Measurements from ENCODE around the gene MAPKAPK5.

The MAPKAPK5 gene, protein sequence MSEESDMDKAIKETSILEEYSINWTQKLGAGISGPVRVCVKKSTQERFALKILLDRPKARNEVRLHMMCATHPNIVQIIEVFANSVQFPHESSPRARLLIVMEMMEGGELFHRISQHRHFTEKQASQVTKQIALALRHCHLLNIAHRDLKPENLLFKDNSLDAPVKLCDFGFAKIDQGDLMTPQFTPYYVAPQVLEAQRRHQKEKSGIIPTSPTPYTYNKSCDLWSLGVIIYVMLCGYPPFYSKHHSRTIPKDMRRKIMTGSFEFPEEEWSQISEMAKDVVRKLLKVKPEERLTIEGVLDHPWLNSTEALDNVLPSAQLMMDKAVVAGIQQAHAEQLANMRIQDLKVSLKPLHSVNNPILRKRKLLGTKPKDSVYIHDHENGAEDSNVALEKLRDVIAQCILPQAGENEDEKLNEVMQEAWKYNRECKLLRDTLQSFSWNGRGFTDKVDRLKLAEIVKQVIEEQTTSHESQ

DNA sequence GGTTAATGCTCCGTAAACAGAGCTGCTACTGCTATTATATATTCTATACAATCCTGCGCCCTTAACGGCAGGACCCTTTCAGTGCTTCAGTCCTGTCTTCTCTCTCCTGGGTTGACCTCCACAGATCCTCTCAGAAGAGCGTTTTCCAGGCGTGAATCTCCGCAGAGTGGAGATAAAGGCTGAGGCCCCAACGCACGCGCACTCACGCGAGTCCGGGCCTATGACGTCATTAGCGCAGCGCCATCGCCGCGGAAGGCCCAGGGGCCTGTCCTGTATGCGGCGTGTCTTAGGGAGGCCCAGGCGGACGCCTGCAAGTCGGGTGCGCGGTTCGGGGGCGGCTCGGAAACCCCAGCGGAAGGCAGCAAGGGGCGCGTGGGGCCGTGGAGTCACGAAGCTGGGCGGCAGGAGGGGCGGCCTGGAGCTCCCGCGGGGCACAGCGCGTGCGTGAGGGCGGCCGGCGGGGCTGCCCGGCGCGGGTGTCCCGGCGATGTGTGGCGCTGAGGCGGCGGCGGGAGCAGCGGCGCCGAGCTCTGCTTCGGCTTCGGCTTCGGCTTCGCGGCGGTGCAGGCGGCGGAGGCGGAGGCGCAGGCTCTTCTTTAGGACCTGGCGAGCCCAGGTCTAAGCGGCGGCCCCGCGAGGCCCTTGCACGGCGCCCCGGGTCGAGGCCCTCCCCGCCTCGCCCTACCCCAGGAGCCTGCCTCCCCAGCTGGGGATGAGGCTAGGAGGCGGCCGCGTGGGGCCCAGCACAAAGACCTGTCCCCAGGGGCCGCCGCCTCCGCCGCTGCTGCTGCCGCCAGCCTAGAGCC lies at the start of gene MAPKAPK5:
TSS of gene MAPKAPK5 (plus strand) at position 479 of the 806 bp plus-strand sequence. CDS start 506 bp downstream, outside the sequence.
- TF ChIP-seq, protein P1, sequence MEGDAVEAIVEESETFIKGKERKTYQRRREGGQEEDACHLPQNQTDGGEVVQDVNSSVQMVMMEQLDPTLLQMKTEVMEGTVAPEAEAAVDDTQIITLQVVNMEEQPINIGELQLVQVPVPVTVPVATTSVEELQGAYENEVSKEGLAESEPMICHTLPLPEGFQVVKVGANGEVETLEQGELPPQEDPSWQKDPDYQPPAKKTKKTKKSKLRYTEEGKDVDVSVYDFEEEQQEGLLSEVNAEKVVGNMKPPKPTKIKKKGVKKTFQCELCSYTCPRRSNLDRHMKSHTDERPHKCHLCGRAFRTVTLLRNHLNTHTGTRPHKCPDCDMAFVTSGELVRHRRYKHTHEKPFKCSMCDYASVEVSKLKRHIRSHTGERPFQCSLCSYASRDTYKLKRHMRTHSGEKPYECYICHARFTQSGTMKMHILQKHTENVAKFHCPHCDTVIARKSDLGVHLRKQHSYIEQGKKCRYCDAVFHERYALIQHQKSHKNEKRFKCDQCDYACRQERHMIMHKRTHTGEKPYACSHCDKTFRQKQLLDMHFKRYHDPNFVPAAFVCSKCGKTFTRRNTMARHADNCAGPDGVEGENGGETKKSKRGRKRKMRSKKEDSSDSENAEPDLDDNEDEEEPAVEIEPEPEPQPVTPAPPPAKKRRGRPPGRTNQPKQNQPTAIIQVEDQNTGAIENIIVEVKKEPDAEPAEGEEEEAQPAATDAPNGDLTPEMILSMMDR (IDR thresholded peaks at IDR 0.05; ENCODE audit: low read depth, low read length, missing control alignments), result no peak
- H3K4me3 ChIP-seq (ENCODE audit: low read depth, low read length), result peak within 1 kb of the TSS; percentile 92
- DNase-seq (ENCODE audit: low read depth), result peak; percentile 85

GRCh38 chr12:111792856-111793235 lies 49.2 kb upstream of the MAPKAPK5 start:
- H3K4me3 ChIP-seq (ENCODE audit: low read depth, low read length), result no peak overlapping the region
- TF ChIP-seq, protein P1 (IDR thresholded peaks at IDR 0.05; ENCODE audit: low read depth, low read length, missing control alignments), result no peak
- no peak for DNase-seq (ENCODE audit: low read depth)

DNA sequence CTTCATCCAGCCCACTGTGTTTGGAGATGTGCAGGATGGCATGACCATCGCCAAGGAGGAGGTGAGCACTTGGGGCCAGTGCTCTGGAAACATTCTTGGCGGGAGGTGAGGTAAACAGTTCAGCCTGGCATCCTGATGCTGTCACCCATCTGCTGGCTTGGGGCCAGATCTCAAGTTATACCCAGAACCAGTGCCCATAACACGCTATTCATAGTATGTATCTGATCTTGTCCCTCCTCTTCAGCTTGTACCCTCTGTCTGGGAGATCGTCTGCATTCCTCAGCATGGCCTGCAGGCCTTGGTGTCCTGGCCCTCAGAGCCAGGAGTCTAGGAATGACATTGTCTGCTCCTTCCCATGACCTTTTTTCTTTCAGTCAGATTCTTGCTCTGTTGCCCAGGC lies 43.8 kb upstream of the MAPKAPK5 start:
- H3K4me3 ChIP-seq (ENCODE audit: low read depth, low read length), result no peak overlapping the region
- TF ChIP-seq, protein P1 (IDR thresholded peaks at IDR 0.05; ENCODE audit: low read depth, low read length, missing control alignments), result no peak
- no peak for DNase-seq (ENCODE audit: low read depth)

- H3K4me3 ChIP-seq (ENCODE audit: low read depth, low read length), result no peak overlapping the region
- TF ChIP-seq, protein P1 (IDR thresholded peaks at IDR 0.05; ENCODE audit: low read depth, low read length, missing control alignments), result no peak
- DNase-seq (ENCODE audit: low read depth), result no peak
These were observed 42.3 kb upstream of the MAPKAPK5 start for GRCh38 chr12:111799758-111800157.

- DNase-seq (ENCODE audit: low read depth), result no peak
- H3K4me3 ChIP-seq (ENCODE audit: low read depth, low read length), result no peak overlapping the region
- TF ChIP-seq, protein P1 (IDR thresholded peaks at IDR 0.05; ENCODE audit: low read depth, low read length, missing control alignments), result no peak
These were observed 38.9 kb upstream of the MAPKAPK5 start for GRCh38 chr12:111803038-111803626.

DNA sequence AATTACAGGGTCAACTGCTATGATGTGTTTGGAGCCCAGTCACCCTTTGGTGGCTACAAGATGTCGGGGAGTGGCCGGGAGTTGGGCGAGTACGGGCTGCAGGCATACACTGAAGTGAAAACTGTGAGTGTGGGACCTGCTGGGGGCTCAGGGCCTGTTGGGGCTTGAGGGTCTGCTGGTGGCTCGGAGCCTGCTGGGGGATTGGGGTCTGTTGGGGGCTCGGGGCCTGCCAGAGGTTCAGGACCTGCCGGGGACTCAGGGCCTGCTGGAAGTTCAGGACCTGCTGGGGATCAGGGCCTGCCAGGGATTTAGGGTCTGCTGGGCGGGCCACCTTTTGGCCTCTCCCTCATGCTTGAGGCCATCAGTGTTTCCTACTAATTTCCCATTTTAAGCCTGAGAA lies 38.2 kb upstream of the MAPKAPK5 start:
- H3K4me3 ChIP-seq (ENCODE audit: low read depth, low read length), result no peak overlapping the region
- DNase-seq (ENCODE audit: low read depth), result no peak
- TF ChIP-seq, protein P1 (IDR thresholded peaks at IDR 0.05; ENCODE audit: low read depth, low read length, missing control alignments), result no peak
